ENCODE data around the gene TRPV5.

DNA sequence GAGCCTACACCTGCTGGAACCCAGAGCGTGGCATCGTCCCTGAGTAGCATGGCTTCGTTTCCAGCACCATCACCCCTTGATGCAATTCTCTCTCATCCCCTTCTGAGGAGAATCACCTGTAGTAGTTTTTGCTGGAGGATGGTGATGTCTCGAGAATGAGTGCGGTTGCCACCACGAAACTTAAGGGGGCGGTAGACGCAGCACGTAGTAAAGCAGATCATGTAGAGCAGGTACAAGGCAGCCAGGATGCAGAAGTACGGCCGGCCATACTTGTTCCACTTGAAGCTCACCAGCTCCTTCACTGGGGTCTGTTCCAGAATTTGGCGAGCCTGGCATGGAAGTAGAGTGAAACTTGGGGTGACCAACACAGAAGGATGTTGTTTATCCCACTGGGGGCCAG, 8.1 kb downstream of the TRPV5 start:
- TF ChIP-seq EZH2 (IDR thresholded peaks at IDR 0.05), result no peak
- no peak for TF ChIP-seq FOXP2 (optimal IDR thresholded peaks at IDR 0.05; ENCODE audit: control extremely low read depth, extremely low read length, insufficient read depth)

All from SK-N-MC (cell line).